Activated gamma-delta T cell (primary cell): Measurements from ENCODE around the gene BMPER.

Experiments
- DNase-seq: peaks from one replicate; lab custom pipeline; 2025; lab: John Stamatoyannopoulos, UW

Gene BMPER

DNA sequence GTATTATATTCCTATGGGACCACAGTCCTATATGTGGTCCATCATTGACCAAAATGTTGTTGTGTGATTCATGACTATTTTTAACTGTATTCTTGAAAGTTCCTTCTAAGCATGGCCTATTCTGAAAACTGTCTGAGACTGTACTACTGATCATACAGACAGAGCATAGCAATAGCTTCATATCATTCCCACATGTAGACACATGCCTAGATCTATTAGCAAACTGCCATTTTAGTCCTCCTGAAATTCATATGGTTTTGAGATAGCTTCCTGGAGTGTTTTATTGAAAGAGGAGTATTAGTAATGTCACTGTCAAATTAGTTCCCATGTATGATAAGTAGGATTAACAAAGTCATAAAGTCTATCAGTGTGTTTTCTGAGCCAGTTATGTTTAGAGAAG, 157.5 kb downstream of the BMPER start:
- no peak for DNase-seq

DNA sequence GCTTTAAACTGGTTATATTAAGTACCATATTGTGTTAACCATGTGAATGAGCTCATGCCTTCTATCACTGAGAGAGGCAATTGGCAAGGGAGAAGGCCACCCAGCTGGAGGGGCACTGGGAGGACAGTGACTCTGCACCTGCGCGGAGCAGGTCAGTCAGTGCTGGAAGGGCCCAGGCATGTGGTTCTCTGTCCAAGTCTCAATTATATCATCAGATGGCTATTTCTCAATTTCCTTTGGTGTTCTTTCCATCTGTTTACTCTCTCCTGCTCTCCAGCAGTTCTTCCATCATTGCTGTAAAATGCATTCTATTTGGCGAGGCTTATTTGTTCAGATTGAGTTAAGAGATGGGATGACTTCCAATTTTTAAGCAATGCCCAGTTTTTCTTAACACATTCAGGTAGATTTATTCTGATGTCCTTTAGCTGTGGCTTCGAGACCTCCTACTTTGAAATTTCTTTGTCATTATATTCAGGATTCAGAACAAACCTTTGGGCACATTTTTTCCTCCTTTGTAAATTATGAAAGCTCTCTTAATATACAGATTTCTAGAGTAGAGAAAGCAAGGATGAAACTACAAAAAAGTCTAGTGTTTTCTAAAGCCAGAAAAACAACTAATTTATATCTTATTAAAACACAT, 159.3 kb downstream of the BMPER start:
- DNase-seq: no peak

DNA sequence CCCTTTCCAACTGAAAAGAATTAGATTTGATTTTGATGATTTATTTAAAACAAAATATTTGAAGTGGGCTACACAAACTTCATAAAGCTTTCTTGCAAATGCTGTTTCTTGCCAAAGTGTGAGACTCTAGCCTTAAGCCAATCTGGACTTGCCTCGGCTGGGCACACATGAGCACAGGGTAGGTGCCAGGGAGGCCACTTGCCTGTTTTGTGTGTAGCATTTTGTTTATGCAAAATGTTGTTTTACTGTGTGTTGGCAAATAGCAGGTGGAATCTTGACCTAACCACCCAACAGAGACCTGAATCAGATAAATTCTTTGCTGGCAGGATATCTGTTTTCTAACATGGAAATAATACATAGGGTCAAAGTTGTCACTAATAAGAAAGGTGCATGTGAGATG, 161.1 kb downstream of the BMPER start:
- no peak for DNase-seq

DNA sequence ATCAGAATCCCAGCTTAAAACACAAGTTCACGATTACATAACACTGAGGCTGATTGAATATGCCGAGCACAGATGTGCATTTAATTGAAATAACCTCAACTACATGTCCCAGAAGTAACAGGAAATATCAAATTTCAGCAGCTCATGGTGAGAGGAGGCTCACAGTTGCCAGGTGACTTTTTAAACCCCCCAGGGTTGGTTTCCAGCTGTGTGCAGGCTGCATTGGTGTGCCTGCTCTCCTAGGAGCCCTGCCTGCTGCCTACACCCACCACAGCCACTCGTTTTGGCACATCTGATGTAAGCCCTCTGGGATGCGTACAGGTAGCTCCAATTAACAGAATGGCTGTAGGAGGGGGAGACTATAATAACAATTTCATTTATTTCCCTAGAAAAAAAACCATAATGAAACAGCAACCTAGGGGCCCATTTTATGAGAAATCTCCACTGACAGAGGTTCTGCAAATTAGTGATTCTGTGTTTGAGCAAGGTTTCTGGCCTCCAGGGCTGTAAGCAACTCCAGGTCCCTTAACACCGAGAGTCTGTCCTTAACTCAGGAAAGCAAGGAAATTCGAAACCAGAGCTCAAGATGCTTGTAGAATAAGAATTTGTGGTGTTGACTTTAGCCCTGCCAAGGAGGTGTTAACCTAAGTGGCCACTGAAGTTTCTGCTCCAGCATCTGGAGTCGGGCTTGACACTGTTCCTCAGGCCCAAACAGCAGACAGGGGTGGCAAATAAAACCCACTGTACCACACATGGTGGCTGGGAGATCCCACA, 161.9 kb downstream of the BMPER start:
- no peak for DNase-seq

DNA sequence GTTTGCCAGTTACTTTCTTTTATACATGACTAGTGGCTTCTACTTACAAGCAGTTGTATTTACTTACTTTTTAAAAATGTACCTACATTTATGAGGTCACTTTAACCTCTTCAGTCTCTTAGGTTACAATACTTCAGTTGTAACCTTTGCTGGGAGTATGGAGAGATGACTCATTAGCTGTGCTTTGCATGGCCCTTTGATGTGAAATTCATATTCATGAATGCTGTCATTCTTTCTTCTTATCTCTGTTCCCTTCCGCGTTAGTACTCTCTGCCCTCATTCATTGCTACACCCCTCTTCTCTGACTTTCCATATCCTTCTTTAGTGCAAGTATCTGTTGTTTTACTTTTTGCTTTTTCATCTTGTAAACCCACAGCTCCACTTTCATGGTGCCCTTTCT, 164.3 kb downstream of the BMPER start:
- DNase-seq: no peak

DNA sequence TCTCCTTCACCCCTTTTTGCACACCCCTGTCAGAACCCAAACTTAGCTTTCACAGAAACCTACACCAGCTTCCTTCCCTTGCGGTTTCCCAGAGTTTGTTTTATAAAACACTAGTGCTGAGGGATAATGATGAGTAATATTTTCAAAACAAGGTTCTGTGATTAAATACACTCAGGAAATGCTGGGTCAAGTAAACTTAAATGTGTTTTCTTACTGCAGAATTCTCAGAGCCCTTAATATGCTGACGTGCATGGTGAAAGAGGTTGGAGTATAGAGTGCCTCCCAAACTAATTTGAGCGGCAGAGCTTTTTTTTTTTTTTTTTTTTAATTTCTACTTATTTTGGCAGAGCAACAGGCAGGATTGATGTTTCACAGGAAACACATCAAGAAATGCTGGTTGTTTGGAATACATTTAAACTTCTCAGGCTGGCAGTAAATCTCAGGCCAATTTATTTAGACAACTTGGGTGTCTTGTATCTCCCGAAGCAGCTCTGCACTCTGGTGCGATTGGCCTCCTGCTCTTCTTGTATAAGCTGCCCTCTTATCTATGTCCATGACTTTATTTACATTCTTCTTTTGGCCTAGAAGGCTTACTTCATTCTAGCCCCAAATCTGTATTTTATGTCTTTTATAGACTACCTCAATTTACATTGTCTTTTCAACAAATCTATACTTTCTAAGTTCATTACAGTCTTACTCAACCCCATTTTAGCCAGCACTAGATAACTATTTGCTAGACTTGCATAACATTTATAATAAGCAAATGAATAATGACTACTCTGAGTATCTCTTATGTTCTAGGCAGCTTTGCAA, 165.4 kb downstream of the BMPER start:
- no peak for DNase-seq

DNA sequence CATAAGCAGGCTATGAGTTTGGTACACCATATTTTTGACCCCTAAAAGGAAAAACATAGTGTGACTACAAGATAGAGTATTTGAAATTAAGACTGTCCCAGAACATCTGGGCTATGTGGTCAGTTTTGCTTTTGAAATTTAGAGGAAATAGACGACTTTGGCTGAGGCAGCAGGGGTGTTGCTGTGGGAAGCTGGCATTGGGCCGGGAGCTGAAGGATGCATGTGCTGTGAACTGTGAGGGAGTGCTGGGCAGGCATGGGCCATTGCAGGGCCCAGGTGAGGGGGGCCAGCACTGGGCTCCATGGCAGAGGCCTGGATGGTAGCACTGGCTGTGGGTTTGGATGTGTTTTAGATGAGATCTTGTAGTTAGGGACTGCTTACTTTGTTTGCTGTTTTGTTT, 168.3 kb downstream of the BMPER start:
- DNase-seq: no peak

DNA sequence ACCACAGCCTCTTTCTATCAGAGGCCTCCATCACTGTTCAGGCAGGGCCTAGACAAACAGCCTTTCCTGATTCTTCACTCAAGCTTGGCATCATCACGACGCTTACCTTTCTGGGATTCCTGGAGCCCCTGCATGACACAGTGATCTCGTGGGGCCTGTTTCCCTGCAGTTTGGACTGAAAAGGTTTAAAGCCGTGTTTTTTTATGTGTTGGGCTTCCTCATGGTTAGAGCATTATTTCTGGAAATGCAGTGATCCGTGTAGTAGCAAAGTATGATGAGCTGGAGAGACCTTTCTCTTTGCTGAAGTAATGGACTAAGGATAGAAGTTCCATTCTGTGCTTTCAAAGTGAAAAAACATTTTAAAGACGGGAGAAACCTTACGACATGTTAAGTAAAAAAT, 169.1 kb downstream of the BMPER start:
- DNase-seq: no peak

DNA sequence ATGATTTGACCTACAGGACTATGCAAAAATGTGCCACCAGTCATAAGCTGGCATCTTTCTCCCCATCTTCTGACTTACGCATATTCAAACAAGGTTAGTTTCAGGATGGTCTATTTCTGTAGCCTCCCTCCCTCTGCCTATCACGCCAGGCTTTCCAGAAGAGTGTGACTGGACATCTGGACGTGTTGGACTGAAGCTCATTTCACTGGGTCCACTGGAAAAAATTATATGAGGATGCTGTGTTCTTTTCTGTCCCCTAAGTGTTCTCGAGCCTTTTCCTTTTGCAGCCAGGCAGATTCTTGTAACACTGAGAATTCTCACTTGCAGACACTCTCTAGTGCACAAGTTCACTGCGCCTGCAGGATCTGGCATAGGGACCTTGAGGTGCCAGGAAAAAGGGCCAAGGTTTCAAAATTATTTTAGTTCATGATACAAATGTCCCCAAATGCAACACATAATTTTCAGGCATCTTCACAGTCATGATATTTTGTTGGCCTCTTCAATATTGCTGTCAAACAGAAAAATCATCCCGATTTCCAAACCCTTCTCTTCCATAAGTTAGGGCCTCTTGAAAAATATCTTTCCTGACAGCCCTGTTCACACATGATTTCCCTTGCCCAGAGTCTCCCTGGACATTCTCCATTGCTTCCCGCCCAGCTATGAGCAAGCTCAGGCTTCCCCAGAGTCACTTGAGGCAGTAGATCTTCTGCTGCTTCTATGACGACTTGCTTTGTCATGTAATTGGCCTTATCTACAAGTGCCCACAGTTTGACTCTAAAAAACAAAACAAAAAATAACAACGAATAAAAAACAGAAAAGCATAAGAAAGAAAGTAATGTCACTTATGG, 170.4 kb downstream of the BMPER start:
- no peak for DNase-seq

DNA sequence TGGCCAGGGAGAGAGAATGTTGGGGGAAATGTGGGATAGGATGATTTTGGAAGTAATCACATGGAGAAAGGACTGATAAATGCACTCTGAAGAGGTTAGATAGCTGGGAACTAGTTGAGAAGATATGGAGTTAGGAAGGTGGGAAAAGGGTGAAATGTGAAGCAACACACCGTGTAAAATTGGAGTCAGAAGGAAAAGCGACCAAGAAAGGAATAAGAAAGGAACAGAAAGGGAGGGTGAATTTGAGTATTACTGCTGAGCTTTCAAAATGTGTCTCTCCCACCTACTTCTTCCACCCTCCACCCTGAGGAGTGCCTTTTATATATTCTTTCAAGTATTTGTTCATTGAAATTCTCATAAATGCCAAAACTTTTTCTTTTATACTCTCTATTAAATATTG, 171.8 kb downstream of the BMPER start:
- DNase-seq: no peak

DNA sequence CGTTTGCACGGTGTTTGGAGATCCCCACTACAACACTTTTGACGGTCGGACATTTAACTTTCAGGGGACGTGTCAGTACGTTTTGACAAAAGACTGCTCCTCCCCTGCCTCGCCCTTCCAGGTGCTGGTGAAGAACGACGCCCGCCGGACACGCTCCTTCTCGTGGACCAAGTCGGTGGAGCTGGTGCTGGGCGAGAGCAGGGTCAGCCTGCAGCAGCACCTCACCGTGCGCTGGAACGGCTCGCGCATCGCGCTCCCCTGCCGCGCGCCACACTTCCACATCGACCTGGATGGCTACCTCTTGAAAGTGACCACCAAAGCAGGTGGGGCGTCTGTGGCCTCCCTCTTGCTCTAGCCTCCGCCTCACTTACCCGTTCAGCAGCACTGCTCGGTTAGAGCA, 173.5 kb downstream of the BMPER start:
- DNase-seq: no peak

DNA sequence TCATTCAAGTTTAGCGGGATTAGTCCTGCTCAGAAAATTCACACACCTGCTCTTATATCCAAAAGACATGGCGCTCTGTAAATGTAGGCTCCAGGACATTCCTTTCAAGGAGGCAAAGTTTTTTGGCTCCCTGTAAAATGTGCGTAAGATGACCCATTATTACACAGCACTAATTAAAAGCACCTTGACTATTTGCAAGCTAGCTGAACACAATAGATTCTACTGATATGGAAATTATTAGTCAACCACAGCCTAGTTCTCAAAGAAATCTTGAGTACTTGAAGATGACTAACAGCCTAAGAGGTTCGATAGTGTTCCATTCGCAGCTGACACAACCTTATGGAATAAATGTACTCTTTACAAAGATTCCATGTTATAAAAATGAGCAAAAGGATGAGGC, 175.2 kb downstream of the BMPER start:
- DNase-seq: no peak

DNA sequence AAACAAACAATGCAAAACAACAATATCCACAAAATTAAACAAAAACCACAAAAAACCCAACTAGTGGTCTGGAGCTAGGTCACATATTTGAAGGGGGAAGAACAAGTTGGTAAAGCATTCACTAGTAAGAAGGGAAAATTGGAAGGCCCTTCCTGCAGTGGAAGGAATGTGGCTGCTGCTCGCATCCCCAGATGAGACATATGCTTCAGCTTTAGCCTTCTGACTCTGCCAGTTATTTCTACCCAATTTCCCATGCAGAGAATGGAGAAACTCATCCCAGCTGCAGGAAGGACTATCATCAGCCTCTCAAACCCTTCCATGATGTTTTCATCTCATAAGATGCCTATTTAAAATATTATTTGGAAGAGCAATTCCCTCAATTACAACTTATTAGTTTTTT, 176.6 kb downstream of the BMPER start:
- DNase-seq: no peak

DNA sequence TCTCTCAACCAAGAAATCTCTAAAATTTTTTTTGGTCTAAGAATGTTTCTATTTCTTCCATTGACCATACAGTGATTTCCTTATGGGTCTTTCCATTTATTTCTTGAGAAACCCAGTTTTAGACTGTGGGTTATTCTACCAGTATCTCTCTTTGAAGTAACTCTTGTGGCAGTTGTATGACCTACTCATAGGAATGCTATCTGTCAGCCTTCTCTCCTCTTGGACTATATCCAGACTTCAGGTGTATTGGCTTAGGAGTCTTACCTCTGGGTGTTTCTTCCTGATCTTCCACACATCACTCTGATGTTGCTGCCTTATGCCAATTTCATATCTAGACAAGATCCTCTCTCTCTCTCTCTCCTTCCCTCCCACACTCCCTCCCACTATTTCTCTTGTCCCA, 178.1 kb downstream of the BMPER start:
- no peak for DNase-seq

DNA sequence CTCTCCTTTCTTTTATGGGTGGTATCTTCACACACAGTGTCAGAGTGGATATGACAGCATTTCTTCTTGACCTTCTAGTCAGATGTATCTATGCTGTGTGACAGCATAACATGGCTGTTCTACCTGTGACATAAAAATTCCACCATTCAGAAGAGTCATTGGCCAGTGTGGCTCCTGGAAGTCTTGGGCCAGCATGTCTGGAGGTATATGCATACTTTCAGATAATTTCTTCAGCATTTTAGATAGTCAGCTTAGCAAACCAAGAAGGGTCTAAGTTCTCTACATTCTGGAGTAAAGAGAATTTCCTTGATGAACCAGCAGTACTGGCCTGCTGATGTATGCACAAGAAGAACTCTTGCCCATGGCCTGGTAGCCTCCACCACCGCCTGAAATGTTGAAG, 179.3 kb downstream of the BMPER start:
- DNase-seq: no peak

DNA sequence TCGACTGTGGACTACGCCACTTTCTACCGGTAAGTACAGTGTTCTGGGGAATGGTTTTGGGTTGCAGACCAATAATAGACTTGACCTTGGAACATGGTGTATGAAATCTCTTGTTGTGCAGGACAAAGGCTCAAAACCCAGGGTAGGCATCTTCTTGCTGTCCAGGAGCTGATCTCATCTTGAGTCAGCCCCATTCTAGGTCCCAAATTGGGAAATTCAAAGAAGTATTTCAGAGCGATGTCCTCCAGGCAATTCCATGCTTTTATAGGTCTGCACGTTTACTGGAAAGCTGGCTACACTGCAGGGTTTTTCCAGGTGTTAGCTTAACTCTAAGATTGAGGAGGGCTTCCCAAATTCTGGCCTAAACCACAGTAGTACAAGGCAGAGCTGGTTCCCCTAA, 180.7 kb downstream of the BMPER start:
- DNase-seq: no peak

DNA sequence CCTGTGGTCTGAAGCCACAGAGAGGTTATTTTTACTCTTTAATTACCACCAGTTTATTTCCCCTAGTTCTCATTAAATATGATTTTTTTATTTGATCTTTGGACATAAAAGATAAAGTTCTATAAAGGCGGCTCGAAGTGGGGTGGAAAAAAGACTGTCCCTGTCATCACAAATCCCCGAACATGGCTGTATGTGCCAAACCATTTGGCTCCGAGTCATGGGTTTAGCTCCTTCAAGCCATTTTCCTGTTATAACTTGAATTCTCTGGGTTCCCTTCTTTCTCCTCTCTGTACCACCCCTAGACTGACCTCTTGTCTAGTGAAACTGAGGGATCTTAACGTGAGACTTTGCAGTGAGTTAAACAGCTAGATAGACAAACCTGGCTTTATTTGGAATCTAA, 181.6 kb downstream of the BMPER start:
- no peak for DNase-seq

DNA sequence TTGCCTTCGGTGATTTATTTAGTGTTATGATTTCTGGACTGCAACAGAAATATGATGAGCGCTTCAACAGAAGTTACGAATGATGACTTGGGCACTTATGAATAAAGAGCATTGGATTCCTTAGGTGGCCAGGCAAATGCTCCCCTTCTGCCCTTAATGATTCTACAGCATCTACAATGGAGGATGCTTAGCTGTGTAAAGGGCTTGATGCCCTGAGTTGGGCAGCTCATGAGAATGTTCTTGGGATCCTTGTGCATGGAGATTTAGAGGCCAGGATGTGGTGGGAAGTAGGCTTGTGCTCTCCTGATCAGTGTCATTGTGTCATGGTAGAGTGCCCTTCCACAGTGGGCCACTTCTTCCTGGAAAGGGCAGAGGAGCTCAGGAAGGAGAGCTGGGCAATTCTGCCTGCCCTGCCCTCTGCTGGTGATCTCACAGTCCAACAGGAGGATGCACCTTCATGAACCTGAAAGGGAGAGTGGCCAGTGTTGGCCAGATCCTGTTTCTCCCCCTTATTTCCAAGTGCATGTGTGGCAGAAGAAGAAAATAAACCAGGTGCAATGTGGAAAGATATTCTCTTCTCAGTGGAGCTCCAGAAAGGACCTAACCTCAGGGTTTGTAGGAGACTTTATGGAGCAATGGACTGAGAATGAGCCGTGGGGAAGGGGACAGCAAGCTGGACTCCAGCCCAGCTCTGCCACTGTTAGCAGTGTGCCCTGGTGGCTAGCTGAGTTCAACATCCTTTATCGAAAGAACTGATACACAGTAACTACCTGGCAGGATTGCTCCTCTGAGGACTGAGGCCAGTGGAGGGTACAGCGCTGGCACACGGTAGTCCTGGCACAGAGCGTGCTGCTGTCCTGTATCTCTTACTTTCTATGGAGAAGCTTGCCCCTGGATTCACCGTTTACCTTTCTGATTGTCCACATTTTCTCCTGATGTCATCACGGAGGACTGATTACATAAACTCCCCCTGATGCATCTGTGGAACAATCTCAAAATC, 182.9 kb downstream of the BMPER start:
- DNase-seq: no peak

DNA sequence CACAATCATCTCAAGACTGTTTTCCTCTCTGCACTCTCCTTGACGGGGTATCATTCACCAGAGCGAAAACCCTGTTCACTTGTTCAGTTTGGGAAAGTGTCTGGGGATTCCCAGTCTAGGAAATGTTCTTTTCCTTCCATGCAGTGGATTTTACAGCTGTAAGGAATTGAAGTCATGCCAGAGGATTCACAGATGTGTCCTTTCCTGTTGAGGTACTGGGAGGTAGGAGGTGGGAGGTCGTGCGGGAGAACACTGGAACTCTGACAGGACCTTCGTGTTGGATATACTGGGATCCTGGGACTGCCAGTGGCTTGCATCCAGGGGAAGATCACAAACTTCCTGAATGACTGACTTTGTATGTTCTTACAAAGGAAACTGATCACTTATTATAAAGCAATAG, 185.5 kb downstream of the BMPER start:
- no peak for DNase-seq

DNA sequence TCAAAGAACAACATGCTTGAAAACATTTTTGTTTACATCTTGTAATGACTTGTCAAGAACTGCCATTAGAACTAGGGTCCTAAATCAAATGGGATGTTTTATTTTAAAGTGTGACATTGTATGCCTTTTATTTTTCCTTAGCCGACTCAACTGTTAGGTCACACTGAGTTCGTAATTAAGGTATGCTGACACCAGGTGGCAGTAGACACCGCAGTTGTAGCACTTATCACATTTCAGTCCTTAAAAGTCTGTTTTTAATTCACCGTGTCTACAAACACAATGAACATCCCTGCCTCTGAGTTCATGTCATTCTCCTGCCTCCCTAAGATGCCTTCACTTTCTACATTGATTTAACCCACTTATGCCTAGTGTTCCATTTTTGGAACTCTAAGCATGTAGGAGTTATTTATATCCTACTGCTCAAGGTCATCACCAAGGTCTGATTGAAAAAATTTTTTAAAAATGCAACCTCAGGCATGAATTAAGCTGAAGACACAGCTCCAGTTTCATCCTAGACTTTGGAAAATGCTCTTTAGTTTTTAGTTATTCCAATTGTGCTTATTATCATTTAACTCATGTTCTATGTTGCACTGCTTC, 186.1 kb downstream of the BMPER start:
- no peak for DNase-seq
